SW480 (cell line): ENCODE data around the gene UBD.

Experiments
- DNase-seq: peaks from one replicate; pipeline ENCODE4 v3.0.0-alpha.2; 2016; ENCODE audit warnings: low spot score

Gene UBD

DNA sequence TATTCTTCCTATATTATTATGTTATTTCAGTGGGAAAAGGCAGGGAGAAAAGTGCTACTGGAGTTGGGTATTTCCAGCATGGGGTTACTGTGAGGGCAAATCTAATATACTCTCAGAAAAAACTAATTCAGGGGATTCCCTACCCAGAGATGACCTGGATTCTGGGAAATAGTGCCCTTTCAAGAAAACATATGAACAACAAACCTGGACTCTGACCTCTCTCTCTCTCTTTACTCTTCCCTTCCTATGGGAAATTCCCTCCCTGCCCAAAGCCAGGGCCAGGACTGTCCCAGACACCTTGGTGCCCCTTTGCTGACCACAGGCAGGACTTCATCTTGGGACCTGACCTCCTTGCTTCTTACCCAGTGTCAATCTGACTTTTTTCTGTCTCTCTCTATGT lies 1.6 kb upstream of the UBD start:
- DNase-seq: no peak

DNA sequence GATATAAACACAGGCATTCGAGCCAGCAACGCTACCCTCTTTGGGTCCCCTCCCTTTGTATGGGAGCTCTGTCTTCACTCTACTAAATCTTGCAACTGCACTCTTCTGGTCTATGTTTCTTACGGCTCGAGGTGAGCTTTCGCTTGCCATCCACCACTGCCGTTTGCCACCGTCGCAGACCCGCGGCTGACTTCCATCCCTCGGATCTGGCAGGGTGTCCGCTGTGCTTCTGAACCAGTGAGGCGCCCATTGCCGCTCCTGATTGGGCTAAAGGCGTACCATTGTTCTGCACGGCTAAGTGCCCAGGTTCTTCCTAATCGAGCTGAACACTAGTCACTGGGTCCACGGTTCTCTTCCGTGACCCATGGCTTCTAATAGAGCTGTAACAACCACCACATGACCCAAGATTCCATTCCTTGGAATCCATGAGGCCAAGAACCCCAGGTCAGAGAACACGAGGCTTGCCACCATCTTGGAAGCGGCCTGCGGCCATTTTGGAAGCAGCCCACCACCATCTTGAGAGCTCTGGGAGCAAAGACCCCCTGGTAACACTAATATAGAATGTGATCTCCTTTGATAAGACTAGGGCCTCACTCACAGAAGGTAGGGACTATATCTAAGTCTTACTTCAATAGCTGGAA lies 973 bp downstream of the UBD start:
- no peak for DNase-seq

DNA sequence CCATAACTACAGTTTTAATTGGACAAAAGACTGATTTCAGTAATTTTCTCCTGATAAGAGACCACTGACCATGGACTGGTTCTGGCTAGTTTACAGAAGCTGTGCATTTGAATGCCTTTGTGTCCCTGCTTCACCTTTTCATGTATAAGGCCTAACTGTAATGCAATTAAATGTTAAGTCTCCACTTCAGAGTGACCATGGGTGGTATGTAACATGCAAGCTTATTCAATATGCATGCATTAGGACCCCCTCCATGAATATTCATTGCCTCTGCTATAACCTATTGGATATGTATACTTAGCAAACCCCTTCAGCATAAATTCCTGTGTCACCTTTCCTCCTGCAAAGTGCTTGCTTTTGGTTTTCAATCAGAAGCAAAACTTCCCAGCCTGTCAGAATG lies 2.2 kb downstream of the UBD start:
- DNase-seq: no peak

DNA sequence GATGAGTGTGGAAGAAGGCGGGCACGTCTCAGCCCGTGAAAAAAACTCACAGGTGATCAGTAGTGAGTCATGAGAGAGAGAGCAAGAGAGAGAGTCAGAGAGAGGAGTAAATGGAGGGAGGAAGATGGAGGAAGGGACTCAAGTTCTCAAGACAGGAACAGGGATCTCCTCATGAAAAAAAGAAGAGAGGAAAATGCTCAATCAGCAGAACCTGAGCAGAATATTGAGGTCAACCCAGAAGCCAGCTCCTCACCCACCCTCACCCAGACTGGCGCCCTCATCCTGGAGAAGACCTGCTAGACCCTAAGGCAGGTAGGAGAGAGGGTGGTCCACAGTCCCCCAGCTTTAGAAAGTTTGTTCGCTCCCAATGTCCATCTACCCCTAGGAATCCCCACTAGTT lies 4.8 kb downstream of the UBD start:
- no peak for DNase-seq

DNA sequence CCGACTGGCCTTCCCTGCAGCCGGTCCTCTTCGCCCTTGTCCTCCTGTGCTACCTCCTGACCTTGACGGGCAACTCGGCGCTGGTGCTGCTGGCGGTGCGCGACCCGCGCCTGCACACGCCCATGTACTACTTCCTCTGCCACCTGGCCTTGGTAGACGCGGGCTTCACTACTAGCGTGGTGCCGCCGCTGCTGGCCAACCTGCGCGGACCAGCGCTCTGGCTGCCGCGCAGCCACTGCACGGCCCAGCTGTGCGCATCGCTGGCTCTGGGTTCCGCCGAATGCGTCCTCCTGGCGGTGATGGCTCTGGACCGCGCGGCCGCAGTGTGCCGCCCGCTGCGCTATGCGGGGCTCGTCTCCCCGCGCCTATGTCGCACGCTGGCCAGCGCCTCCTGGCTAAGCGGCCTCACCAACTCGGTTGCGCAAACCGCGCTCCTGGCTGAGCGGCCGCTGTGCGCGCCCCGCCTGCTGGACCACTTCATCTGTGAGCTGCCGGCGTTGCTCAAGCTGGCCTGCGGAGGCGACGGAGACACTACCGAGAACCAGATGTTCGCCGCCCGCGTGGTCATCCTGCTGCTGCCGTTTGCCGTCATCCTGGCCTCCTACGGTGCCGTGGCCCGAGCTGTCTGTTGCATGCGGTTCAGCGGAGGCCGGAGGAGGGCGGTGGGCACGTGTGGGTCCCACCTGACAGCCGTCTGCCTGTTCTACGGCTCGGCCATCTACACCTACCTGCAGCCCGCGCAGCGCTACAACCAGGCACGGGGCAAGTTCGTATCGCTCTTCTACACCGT lies 6.1 kb downstream of the UBD start:
- DNase-seq: no peak

DNA sequence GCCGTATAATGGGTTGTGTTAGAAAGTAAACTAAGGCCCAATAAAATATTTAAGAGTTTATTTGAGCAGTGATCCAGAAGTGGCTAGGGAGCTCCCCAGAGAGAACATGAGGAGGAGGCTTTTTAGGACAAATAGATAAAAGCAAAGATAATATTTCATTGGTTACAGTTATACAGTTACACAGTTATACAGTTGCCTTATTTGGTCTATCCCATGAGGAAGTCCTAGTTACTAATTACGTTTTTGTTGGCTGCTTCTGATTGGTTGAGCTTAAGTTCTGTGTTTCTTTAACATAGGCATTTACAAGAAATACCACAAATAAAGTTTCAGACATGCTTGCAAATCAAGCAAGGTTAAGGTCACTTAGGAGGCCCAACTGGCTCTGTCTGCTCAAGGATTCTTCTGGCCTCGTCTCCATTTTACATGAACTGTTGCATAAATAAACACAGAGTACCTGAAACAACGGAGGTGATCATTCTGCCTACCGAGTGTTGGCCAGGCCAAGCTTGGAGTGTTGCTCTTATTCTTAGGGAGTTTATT lies 7.0 kb downstream of the UBD start:
- peak; percentile 16 for DNase-seq

DNA sequence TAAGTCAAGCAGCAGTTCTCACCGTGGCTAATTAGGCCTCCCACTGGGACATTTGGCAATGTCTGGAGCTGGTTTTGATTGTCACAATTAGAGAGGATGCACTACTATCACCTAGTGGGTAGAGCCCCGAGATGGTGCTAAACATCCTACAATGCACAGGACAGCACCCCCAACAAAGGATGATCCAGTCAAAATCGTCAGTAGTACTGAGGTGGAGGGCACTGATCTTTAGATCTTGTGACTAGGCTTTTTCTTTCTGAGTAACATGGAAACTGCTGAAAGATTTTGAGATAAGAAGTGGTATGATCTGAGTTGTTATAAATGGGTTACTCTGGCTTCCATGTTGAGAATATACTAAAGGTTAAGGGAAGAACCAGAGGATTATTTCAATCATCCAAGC lies 12.0 kb downstream of the UBD start:
- no peak for DNase-seq

DNA sequence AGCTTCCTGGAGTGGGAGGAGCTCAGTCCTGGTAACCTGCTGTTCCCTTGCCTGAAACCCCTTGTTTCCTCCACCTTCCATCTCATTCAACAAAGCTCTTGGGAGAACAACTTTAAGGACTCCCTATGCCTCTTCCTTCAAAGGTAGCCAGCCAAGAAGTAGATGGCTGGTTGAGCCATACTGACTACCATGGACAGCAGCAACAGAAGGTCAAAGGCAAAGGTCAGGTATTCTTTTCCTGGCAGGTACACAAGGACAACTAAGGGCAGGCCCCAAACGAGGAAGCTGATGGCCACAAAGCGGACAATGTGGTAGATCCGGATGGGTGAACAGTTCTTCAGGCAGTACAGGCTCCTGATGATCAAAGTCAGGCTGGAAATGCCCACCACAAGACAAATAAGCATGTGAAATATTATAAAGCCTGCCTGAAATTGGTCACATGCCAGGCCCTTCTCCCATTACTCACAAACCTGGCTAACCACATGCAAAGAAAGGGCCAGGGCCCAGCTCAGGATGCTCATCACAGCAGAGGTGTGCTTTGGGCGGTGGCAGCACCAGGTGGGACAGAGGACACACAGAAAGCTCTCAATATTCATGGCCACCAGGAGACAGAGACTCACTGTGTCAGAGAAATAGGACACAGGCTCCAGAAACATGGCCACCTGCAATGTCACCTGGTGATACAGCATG lies 21.7 kb downstream of the UBD start:
- DNase-seq: peak; percentile 69

DNA sequence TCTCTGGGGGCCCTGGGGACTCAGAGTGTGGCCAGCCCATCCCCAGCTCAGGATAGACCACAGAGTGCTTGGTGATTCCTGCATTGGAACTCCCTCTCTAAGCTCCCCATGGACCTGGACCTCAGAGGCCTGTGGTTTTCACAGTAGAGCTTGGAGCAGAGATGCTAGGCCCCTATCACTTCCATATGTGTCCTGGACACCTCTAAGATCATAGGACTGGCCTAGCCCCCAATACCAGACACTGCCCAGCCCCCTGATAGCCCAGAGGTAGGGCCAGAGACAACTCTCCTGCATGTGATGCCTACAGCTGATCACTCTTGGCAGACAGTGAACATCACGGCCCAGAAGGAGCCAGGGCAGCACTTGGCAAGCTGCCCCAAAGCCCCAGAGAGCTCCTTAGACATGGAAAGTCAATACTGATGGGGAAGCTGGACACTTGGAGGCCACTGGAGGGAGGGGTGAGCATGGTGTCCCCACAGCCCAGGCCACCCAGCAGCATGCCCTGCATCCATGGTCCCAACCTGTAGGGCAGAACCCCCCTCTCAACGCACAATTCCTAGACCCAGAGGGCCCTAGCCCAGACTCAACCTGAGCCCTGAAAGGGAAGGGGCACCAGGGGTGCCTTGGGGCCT lies 27.1 kb downstream of the UBD start:
- DNase-seq: no peak

DNA sequence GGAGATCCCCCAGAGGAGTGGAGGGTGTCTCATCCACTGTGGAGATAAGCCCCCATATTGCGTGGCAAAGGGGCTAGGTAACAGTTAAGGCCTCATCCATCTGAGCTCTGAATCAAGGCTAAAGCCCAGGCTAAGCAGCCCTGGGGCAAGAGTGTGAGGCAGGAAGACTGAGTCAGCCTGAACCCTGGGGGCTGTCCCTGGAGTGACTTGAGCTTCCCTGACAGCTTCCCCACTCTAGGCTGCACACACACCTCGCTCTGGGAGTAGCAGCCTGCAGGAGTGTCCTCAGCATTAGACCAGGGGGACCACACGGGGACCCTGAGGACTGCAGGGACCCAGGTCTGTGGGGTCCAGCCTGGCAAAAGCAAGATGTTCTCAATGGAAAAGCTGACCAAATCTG lies 27.9 kb downstream of the UBD start:
- no peak for DNase-seq

DNA sequence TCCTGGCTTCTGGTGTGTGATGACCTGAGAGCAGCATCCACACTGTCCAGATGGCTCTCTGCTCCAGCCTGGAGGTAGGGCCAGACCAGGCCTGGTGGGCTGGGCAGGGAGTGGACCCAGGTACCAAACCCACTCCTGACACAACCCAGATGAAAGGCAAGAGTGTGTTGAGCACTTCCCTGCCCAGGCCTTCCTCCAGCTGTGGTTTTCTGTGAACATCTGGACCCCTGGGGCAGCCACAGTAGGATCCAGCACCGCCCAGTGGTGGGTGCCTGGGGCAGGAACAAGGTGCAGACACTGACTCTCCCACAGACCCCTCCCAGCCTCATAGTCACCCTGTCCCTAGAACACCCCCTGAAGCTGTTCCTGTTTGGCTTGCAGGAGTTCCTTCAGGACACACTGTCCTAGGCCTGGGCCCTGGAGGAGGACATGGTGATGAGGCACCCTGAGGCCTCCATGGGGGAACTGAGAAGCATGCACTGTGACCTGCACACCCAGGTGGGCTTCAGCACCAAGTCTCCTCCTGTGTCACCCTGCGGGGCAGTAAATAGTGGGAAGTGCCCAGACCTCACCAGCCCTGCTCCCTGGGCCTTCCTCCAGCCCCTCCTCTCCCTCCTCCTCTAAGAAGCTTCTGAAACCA lies 28.7 kb downstream of the UBD start:
- DNase-seq: no peak

DNA sequence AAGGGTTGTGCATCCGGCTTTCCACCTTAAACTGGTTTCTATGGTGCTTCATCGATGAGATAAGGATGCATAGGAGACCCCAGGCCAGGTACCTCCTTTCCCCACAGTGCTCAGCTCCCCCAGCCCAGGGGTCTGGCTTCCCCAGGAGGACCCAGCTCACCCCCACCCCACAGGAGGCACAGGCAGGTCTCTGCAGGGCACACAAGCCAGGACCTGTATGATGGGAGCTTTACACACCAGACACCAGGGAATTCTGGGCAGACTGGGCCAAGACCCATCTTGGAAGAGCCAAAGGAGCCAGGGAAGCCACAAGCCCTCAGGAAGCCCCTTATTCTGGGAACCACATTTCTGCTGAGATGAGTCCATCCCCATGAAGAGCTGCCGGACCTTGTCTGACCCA lies 29.6 kb downstream of the UBD start:
- DNase-seq: no peak

DNA sequence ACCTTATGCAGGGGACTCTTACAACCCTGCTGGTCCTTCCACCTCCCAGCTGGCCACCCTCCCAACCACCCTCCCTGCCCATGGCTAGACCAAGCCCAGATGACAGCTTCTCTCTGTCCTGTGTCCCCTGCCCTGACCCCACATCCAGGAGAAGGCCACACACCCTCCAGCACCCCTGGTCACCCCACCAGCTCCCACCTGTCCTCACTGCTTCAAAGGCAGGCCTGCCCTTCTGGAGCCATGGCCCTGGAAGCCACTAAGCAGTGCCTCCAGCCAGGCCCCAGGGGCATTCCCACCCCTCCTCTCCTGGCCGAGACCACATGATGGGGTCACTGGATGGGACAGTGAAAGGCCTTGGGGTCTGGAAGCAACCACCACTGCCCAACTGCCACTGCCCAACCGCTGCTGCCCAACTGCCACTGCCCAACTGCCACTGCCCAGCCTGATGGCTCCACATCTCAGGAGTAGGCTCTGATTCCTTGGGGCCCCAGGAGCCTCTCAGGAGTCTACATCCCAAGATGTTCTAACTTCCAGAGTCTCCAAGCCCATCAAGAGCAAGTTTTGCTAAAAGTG lies 30.5 kb downstream of the UBD start:
- no peak for DNase-seq

DNA sequence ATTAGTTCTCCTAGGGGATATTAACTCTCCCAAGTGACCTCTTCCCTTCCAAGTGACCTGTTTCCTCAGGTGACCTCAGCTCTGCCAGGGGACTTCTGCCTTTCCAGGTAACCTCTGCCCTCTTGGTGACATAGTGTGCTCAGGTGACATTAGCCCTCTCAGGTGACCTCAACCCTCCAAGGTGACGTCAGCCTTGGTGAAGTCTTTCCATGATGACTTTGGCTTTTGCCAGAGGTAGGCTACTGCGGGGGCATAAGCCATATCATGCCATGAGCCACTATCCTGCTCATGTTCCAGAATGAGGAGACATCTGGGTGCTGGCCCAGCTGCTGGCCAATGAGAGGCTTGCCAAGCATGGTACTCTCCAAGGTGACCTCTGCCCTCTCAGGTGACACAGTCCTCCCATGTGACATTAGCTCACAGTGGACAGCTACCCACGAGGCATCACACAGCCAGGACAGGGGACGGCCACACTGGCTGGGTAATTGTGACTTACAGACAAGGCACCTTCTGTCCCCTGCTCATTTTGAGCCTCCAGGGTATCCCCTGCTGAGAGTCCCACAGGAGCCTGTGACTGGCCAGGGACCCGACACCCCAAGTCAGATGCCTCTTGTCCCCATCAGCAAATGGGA lies 31.1 kb downstream of the UBD start:
- no peak for DNase-seq

DNA sequence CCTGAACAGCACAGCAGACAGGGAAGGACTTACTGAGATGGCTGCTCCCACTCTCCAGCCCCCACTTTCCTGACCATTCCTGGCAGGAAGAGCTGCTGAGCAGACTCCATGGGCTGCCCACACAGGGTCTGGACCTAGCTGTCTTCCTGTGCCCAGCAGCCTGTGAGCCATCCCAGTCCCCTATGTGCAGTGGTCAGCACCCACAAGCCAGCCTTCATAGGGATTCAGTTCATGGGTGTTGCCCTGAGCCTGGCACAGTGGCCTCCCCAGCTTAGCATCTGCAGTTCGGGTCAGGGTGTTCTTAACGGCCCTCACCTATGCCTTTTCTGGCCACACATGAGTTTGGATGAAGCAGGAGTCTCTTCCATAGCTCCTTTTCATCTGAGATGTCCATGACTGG lies 32.0 kb downstream of the UBD start:
- DNase-seq: no peak

DNA sequence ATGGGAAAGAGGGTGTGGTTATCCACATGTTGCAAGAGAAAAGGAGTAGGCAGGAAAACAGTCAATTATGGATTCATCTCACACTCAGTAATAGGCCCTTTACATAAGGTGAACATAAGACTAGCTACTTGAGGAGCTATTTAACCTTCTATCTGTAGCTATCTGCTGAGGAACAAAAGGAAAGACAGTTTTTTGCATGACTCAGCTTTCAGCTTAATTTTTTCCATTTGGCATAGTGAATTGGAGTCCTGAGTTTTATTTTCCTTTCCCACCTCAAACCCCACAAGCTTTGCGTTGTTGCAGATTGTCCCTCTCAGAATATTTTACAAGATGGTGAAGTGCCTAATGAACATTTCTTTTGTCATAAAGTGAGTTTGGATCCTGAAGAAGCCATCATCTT lies 32.4 kb downstream of the UBD start:
- no peak for DNase-seq

DNA sequence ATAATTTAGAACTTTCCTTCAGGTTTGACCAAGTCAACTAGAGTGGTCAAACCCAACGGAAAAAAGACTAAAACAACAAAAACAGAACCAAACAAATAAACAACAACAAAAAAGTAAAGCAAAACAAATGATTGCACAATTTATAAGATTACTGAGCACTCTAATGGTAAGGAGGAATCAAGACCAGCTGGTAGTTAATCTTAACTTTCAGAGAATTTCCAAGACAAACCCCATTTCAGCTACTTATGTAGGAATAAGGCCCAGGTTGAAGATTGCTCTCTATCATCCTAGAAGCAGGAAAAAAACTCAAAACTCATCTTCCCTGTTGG lies 34.3 kb downstream of the UBD start:
- DNase-seq: no peak

DNA sequence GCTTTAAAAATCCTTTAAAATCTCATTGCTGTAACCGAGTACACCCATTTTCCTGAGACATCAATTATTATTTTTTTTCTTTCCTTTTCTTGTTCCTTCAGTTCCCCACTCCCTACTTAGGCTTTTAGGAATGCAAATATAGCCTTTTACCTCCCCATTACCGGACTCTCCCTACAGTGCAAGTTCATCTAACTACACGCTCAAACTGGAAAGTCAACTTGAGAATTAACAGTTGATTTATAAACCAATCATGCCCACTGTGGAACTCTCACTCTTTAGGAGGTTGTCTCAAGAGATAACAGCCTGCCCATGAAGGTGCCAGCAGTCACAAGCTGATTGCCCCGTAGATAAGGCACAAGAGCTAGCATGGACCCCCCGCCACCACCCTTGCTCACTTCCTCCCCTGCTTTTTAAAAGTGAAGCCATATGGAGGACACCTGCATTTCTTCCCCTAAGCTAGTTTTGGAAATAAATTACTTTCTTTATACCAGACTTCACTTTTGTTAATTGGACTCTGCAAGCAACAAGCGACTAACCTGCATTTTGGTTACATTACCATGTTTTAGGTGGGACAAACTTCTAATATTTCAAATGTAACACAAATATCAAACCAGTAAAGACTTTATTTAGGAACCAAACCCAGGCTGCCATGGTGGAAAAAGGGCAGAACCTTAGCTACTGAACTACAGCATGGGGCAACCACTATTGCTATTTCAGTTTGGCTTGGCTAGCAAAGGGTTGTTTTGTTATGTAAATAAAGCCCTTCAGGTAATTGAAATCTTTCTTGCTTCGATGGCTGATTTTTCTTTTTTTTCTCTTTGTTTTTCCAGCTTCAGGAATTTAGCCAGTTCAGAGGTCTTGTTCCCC lies 34.9 kb downstream of the UBD start:
- no peak for DNase-seq

DNA sequence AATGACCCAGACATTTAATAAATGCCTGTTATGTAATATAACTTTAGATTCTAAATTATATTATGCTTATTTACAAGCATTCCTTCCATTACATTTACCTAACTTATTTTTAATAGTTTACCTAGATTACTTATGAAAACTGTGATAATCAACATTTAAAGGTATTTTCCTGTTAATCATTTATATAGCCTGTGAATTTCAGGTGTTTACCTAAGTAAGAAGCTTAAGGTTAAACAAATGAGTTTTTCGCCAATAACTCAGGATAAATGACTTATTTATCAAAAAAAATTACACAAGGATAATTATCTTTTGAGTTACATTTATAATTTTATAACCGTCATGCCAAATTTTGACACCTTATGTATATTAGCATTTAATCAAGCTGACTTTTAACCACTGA lies 35.5 kb downstream of the UBD start:
- no peak for DNase-seq

DNA sequence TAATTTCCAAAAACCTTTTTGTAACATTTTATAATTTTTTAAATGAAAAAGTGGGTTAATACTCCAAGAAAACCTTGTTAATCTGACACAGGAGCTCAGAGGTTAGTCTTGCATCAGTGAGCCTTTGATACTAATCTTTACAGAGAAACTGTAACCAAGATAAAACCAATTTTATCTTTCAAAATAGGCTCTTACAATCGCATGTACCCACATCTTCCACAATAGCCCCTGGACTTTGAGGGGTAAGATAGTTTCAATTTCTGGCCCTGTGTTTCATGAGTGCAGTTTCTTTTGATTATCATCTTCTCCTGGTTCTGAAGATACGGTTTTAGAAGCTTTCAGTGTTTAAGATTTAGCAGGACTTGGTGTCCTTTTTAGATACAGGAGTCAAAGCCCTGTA lies 37.3 kb downstream of the UBD start:
- DNase-seq: no peak
